Activated T-cell treated with anti-CD3 and anti-CD28 coated beads, Interleukin-2, amount 50 U/mL, for 1 hour (primary cell): ENCODE results near the gene APH1A.
"Not testable (repeated sequence)": the region's sequence is repeated elsewhere in the genome, so short reads cannot be mapped to it uniquely, and the experiment has no call there.

Experiments
- DNase-seq: peaks from one replicate; pipeline ENCODE4 v3.0.0-alpha.2; 2020

Gene APH1A

DNA sequence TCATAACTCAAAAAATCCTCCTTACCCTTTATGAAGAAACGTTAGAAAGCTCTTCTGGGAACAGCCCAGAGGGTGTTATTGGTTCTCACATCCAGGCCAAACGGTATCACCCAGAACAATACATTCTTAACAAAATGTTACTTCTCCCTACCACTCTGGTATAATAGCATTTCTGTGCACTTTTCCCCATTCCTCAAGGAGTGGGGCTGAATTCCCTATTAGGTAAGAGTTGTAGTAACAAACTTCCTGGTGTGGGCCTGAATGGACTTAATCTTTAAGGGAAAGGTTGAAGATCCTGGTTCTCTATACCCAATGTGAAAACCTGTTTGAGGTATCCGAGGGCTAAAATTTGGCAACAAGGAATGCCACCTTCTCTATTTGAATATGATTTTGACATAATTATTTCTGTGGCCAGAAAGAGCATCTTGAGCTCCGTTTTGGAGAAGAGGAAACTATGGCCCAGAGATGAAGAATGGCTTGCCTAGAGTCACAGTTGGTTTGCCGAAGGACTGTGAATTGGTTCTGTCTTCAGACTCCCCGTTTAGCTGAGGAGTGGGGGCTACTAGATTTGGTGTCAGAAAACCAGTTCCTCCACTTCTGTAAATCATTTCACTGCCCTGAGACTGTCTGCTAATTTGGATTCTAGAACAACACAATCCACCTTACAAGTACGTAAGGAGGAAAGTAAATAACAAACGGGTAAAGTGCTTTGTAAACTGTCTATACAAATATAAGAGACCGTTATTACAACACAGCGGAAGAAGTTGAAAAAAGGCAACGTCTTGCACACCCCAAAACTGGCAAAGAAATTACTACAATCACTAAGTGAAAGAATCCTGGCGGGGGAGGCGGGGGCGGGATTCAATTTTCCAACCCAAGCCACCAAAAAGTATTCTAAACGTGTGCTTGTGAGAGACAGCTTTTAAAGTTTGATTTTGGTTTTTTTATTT, 35.2 kb downstream of the APH1A start:
- DNase-seq: peak; percentile 34

DNA sequence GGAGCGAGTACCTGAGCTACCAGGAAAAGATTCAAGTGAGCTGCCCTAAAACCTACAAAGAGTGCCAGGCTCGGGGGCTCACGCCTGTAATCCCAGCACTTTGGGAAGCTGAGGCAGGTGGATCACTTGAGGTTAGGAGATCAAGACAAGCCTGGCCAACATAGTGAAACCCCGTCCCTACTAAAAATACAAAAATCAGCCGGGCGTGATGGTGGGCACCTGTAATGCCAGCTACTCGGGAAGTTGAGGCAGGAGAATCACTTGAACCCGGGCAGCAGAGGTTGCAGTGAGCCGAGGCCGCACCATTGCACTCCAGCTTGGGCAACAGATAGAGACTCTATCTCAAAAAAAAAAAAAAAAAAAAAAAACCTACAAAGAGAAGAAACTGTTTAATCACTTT, 35.9 kb downstream of the APH1A start:
- DNase-seq: not testable (repeated sequence)

DNA sequence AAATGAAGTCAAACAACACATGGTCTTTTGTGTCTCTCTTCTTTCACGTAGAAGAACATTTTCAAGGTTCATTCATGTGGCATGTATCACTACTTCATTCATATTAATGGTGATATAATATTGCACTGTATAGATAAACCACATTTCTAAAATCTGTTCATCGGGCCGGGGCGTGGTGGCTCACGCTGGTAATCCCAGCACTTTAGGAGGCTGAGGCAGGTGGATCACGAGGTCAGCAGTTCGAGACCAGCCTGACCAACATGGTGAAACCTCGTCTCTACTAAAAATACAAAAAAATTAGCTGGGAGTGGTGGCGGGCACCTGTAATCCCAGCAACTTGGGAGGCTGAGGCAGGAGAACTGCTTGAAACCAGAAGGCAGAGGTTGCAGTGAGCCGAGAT, 40.6 kb downstream of the APH1A start:
- not testable (repeated sequence) for DNase-seq

DNA sequence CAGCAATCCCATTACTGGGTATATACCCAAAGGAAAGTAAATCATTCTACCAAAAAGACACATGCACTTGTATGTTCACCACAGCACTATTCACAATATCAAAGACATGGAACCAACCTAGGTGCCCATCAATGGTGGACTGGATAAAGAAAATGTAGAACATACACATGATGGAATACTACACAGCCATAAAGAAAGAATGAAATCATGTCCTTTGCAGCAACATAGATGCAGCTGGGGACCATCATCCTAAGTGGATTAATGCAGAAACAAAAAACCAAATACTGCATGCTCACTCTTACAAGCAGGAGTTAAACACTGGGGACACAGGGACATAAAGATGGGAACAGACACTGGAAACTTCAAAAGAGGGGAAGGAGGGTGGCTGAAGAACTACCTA, 41.6 kb downstream of the APH1A start:
- DNase-seq: no peak

DNA sequence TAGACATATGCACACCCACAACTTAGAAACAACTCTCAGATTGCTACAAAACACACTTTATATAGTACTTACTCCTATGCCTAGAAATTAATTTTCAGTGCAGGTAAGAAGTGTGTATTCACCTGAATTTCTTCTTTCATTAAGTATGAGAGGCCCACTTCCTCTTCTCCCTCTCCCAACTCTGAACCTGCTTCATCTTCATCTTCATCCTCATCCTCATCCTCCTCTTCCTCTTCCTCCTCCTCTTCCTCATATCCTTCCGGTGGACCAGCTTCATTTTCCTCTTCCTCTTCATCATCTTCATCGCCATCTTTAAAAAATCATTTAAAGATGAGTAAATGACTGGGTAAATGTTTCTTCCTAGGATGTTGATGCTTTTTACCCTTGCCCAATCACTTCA, 42.3 kb downstream of the APH1A start:
- DNase-seq: no peak

DNA sequence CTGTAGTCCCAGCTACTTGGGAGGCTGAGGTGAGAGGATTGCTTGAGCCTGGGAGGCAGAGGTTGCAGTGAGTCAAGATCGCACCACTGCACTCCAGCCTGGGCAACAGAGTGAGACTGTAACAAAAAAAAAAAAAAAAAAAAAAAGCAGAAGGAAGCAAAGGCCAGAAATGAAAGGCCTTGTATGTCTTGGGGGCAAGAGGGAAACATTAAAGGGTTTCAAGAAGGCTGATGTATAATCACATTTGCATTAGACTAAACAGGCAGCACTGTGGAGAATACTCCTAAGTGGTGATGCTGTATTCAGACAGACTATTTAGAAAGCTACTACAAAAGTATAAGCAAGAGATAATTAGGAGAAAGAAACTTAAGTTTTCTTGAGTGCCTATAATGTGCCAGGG, 43.3 kb downstream of the APH1A start:
- DNase-seq: no peak

DNA sequence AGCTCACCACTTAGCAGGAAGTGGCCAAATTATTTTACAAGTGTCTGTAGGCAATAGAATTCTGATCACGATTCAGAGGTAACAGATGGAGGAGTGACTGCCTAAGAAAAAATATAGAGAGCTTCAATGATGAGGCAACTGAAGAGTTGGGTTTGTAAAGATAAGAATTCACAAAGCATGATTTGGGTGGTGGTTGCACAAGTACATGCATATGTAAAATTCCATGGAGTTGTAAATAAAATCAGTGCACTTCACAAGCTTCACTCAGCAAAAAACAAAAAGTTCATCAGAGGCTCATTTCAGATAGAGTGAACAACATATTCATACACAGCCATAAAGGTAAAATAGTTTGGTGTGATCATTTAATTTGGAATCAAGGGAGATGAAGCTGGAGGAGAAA, 43.8 kb downstream of the APH1A start:
- no peak for DNase-seq

DNA sequence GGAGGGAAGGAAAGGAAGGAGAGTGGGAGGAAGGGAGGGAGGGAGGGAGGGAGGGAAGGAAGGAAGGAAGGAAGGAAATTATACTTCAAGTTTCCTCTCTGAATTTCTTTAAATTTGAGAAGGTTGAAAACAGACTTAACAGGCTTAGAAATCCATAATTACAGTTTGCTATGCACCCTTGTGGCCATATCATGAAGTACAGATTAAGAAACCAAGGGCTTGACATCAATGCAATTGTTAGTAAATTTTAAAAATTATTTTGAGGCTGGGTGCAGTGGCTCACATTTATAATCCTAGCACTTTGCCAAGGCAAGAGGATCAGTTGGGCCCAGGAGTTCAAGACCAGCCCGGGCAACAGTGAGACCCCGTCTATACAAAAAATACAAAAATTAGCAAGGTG, 47.3 kb downstream of the APH1A start:
- no peak for DNase-seq

DNA sequence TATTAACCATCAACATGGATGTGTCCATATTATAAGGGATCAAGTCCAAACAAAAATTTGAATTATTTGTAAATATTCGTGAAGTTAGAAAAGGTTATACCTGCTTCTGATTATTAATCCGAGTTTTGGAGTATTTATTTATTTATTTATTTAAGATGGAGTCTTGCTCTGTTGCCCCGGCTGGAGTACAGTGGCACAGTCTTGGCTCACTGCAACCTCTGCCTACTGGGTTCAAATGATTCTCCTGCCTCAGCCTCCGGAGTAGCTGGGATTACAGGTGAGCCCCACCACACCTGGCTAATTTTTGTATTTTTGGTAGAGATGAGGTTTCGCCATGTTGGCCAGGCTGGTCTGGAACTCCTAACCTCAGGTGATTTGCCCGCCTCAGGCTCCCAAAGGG, 53.0 kb downstream of the APH1A start:
- DNase-seq: not testable (repeated sequence)
